Measurements from ENCODE around the gene CAMK2A. TPM values are rescaled to one million over a fixed set of nuclear protein-coding genes. Genes with fewer than 3 reads are reported as not detected.

The CAMK2A gene
- polyA plus RNA-seq, 1 of the 3 experiments (the other 2 are of a cell fraction): 0.10 TPM

- CTCF ChIA-PET: interaction anchor here (0.6 to 9.7 kb wide), 4 partner anchors 36 to 84 kb away, joined by 3 to 173 read pairs (median 4); no protein-coding TSS in a partner anchor
- Histone ChIP-seq H3K36me3 (replicated peaks in 1 of 2; ENCODE audit: control insufficient read depth in 1 of 2, insufficient read depth in 2 of 2, low read length in 1 of 2) (no peaks in the 10 kb centered on the region), H3K79me2 (ENCODE audit: insufficient read depth) (no peaks in the 10 kb centered on the region), H3K4me1 (ENCODE audit: control insufficient read depth in 1 of 2, insufficient read depth in 2 of 2, low read depth in 1 of 2, low read length in 1 of 2) (0 out of 4 replicates have a peak, but pooled peaks cover 0 to 4% of the 10 kb centered on the region in 2 experiments), H3K4me2 (no peak overlapping the region), H3K9me2 (no peaks in the 10 kb centered on the region), H3K9ac (no peak overlapping the region), H3K27me3 (ENCODE audit: insufficient read depth) (no peaks in the 10 kb centered on the region), H3K9me3 (no peaks in the 10 kb centered on the region), H3K27ac (ENCODE audit: low read depth in 2 of 2, low read length in 1 of 2) (no peak overlapping the region), H2AFZ (ENCODE audit: low read depth) (no peak overlapping the region), H3F3A (replicated peaks; ENCODE audit: insufficient read depth) (no peaks in the 10 kb centered on the region), H4K20me1 (ENCODE audit: insufficient read depth) (no peaks in the 10 kb centered on the region), H3K4me3 (ENCODE audit: low read depth in 2 of 2, low read length in 1 of 2) (no peak overlapping the region)
- WGBS (ENCODE audit: low lambda C conversion rate): 88% methylated on average over 10 of the region's 15 CpGs
- POLR2A ChIA-PET: no interaction called here
- DNase-seq: no peak
- TF ChIP-seq SMC3 (IDR thresholded peaks at IDR 0.05; ENCODE audit: low read depth, low read length) (no peak), REST (IDR thresholded peaks at IDR 0.05; ENCODE audit: low read depth, low read length) (no peak), TEAD4 (IDR thresholded peaks at IDR 0.05; ENCODE audit: borderline replicate concordance, insufficient read depth) (no peak), USF2 (IDR thresholded peaks at IDR 0.05; ENCODE audit: borderline replicate concordance, low read depth, low read length) (no peak), CHD2 (IDR thresholded peaks at IDR 0.05; ENCODE audit: low read length, partially characterized antibody) (no peak), TAF1 (IDR thresholded peaks at IDR 0.05; ENCODE audit: borderline replicate concordance, low read depth, low read length) (no peak), NRF1 (IDR thresholded peaks at IDR 0.05; ENCODE audit: low read depth, low read length) (no peak), POLR2AphosphoS5 (IDR thresholded peaks at IDR 0.05; ENCODE audit: low read depth, low read length) (no peak)
Measured at GRCh38 chr5:150211156-150212030, 78.2 kb downstream of the CAMK2A start.

- CTCF ChIA-PET: interaction anchor here (0.6 to 1.1 kb wide), 3 partner anchors 12 to 80 kb away, joined by 3 read pairs; no protein-coding TSS in a partner anchor
Measured at GRCh38 chr5:150210644-150211043, 78.9 kb downstream of the CAMK2A start.

More at GRCh38 chr5:150210644-150211043, 78.9 kb downstream of the CAMK2A start:
- Histone ChIP-seq H2AFZ (ENCODE audit: low read depth) (no peak overlapping the region), H3K9ac (no peak overlapping the region), H3F3A (replicated peaks; ENCODE audit: insufficient read depth) (no peaks in the 10 kb centered on the region), H4K20me1 (ENCODE audit: insufficient read depth) (no peaks in the 10 kb centered on the region), H3K27ac (ENCODE audit: low read depth in 2 of 2, low read length in 1 of 2) (no peak overlapping the region), H3K4me2 (no peak overlapping the region), H3K9me3 (no peaks in the 10 kb centered on the region), H3K27me3 (ENCODE audit: insufficient read depth) (no peaks in the 10 kb centered on the region), H3K4me3 (ENCODE audit: low read depth in 2 of 2, low read length in 1 of 2) (no peak overlapping the region), H3K79me2 (ENCODE audit: insufficient read depth) (no peaks in the 10 kb centered on the region), H3K36me3 (replicated peaks in 1 of 2; ENCODE audit: control insufficient read depth in 1 of 2, insufficient read depth in 2 of 2, low read length in 1 of 2) (no peaks in the 10 kb centered on the region), H3K9me2 (no peaks in the 10 kb centered on the region), H3K4me1 (ENCODE audit: control insufficient read depth in 1 of 2, insufficient read depth in 2 of 2, low read depth in 1 of 2, low read length in 1 of 2) (0 out of 4 replicates have a peak, but pooled peaks cover 0 to 4% of the 10 kb centered on the region in 2 experiments)
- 80% methylated on average over 5 of the region's 6 CpGs for WGBS (ENCODE audit: low lambda C conversion rate)
- DNase-seq: no peak
- TF ChIP-seq RXRA (IDR thresholded peaks at IDR 0.05; ENCODE audit: borderline replicate concordance, low read depth): no peak
- no peak for TF ChIP-seq SMC3 (IDR thresholded peaks at IDR 0.05; ENCODE audit: low read depth, low read length)
- no peak for TF ChIP-seq CTCF (IDR thresholded peaks at IDR 0.05)
- TF ChIP-seq FOXM1 (IDR thresholded peaks at IDR 0.05; ENCODE audit: low read depth): no peak
- TF ChIP-seq TAF1 (IDR thresholded peaks at IDR 0.05; ENCODE audit: borderline replicate concordance, low read depth, low read length): no peak
- no peak for TF ChIP-seq RFX5 (IDR thresholded peaks at IDR 0.05; ENCODE audit: low read length)
- POLR2A ChIA-PET: no interaction called here
